ENCODE data around the gene OR6F1.

GRCh38 chr1:247748041-247748440 lies 31.6 kb upstream of the OR6F1 start, which contains the start of gene OR14A2:
- TF ChIP-seq EZH2 (IDR thresholded peaks at IDR 0.05; ENCODE audit: insufficient read depth, poor library complexity, severe bottlenecking) = no peak
- TF ChIP-seq EZH2phosphoT487 (IDR thresholded peaks at IDR 0.05; ENCODE audit: insufficient read depth, low read depth) = no peak
